Measurements from ENCODE around the gene GVQW3.

Gene GVQW3

GRCh38 chr11:76453248-76453647 is 72.1 kb downstream of the GVQW3 start:
- no peak for FAIRE-seq

GRCh38 chr11:76455331-76455730 is 74.2 kb downstream of the GVQW3 start:
- no peak for FAIRE-seq

GRCh38 chr11:76455931-76456330 is 74.8 kb downstream of the GVQW3 start:
- no peak for FAIRE-seq

- FAIRE-seq, result no peak
These were observed 75.4 kb downstream of the GVQW3 start for GRCh38 chr11:76456571-76456970.

All from TTC549 (cell line).